K562 (cell line): ENCODE results near the gene GALT. TPM values are rescaled to one million over a fixed set of nuclear protein-coding genes. Genes with fewer than 3 reads are reported as not detected.

ENCODE experiments used
- CXXC5 ChIP-seq: fragments of 250-450 bp; sonication (Bioruptor Pico); IDR thresholded peaks from 2 replicates; pipeline ENCODE4 v1.8.0; 2022; ENCODE audit warnings: inconsistent platforms, mild to moderate bottlenecking, moderate library complexity
- KDM1A ChIP-seq, 2 experiments: fragments of 450-650 bp; IDR thresholded peaks; 2 replicates each; pipeline ENCODE4 v1.6.1; 2016; ENCODE audit warnings: mild to moderate bottlenecking in 2 of 2
- KLF13 ChIP-seq: fragments of 450-650 bp; IDR thresholded peaks from 2 replicates; pipeline ENCODE4 v1.6.1; 2016; ENCODE audit warnings: missing genetic modification characterization, low read depth, mild to moderate bottlenecking, missing compliant biosample characterization, moderate library complexity, borderline replicate concordance
- PTTG1 ChIP-seq: fragments of 450-650 bp; IDR thresholded peaks from 2 replicates; pipeline ENCODE4 v1.6.1; 2016; ENCODE audit warnings: low read depth, mild to moderate bottlenecking, missing genetic modification characterization, missing compliant biosample characterization
- SMAD2 ChIP-seq: fragments of 150-350 bp; IDR thresholded peaks from 2 replicates; pipeline ENCODE4 v1.6.1; 2014; ENCODE audit warnings: low read depth, mild to moderate bottlenecking, low read length
- THRAP3 ChIP-seq: fragments of 450-650 bp; IDR thresholded peaks from 2 replicates; pipeline ENCODE4 v1.6.1; 2016; ENCODE audit warnings: mild to moderate bottlenecking, inconsistent platforms, borderline replicate concordance
- XRCC4 ChIP-seq: IDR thresholded peaks from one replicate; pipeline ENCODE4 v1.6.1; 2011; ENCODE audit not compliant: insufficient read depth, insufficient read length; ENCODE audit errors: extremely low read depth
- ZBTB1 ChIP-seq: sonication (generic); formaldehyde crosslinking; IDR thresholded peaks from 2 replicates; pipeline ENCODE4 v1.8.1; 2023; ENCODE audit warnings: missing genetic modification reagents, low read depth, mild to moderate bottlenecking, borderline replicate concordance
- ZFX ChIP-seq: sonication (generic); formaldehyde crosslinking; IDR thresholded peaks from 2 replicates; pipeline ENCODE4 v1.8.0; 2022; ENCODE audit warnings: mild to moderate bottlenecking, missing genetic modification reagents, moderate library complexity
- polyA plus RNA-seq, 8 experiments: library from polyadenylated mRNA; depleted of rRNA in 4 of 8; stranded (reverse) in 5 of 8; unstranded in 3 of 8; fragments of >200 nt; fragmentation: Nextera tagmentation in 2 of 8; fragmentation: Illumina TruSeq in 1 of 8; extraction: Ambion mirVana in 2 of 8; extraction: Trizol in 1 of 8; gene quantifications; 2 replicates each; pipeline versions ENCODE4 v1.2.1 to v1.2.3, GENCODE V29; 2011 to 2014; ENCODE audit warnings: inconsistent platforms in 1 of 8, missing spikeins in 1 of 8
- total RNA-seq, 7 experiments: library from RNA; depleted of rRNA in 6 of 7; stranded (reverse); fragments of >200 nt in 6 of 7; fragmentation: Illumina TruSeq in 2 of 7; extraction: Trizol in 2 of 7; gene quantifications; 2 replicates each; pipeline versions ENCODE4 v1.2.1 to v1.2.3, GENCODE V29; 2011 to 2021; ENCODE audit warnings: low replicate concordance in 1 of 7
- TF ChIP-seq, protein P1 (sequence below): fragments of 250-450 bp; sonication (Bioruptor Pico); IDR thresholded peaks from 2 replicates; pipeline ENCODE4 v1.5.0; 2021
- TF ChIP-seq, protein P2 (sequence below): sonication (generic); formaldehyde crosslinking; IDR thresholded peaks from 2 replicates; pipeline ENCODE4 v1.8.1; 2022; ENCODE audit warnings: missing genetic modification reagents
- TF ChIP-seq, protein P3 (sequence below): fragments of 450-650 bp; conservative IDR thresholded peaks from 2 replicates; pipeline ENCODE4 v1.6.1; 2016; ENCODE audit warnings: missing genetic modification characterization, low read depth, mild to moderate bottlenecking, control low read depth, missing compliant biosample characterization
- TF ChIP-seq, protein P4 (sequence below): sonication (generic); formaldehyde crosslinking; IDR thresholded peaks from 2 replicates; pipeline ENCODE4 v1.5.0; 2020; ENCODE audit warnings: missing genetic modification reagents
- TF ChIP-seq, protein P5 (sequence below), 2 experiments: fragments of 450-650 bp; formaldehyde crosslinking in 1 of 2; IDR thresholded peaks; 2 replicates each; pipeline versions ENCODE4 v1.4.0 to v1.6.1; 2014 to 2020; ENCODE audit warnings: mild to moderate bottlenecking in 2 of 2, borderline replicate concordance in 1 of 2, low read depth in 1 of 2

Gene GALT
- total and polyA plus RNA-seq, 9 of the 15 experiments (the other 6 are each of a cell fraction or from before 2014, with no cell fraction given) = 7.3 to 29.2 (median 15.6) TPM

DNA sequence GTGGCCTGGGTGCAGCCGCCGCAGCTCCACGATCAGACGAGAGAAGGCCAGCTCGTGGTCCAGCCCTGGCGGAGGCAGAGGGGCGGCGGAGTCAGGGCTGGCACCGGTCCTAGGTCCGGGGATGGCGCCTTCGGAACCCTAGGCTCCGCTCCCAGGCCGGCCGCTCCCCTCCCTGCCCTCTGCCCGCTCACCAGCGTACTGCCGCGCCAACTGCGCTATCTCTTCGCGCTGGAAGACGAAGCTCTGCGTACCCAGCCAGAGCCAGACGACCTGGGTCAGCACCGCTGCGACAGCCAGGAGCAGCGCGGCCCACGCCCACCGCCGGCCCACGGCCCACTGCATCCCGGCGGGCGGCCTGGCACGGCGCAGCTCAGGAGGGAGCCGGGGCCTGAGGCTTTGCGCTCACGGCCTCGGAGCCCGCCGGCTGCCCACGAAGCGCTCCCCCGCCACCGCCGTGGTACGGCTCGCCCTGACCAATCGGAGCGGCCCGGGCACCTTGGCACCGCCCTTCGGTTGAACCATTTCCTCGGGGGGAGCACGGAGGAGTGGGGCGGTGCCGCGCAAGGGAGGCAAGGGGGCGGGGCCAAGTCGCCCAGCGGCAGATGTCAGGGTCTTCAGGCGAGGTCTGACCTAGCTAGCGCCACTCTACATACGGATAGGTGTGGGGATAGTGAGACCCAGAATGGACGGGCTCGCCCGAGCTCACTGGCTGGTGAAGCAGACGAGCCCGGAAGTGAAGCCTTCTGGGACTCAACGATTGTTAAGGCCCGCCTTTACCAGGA is 8.9 kb upstream of the GALT start, which contains the start of gene SIGMAR1 (continued):
- 0 out of 2 replicates have a peak, but pooled peaks have one; percentile 29 for TF ChIP-seq CXXC5
- no peak for TF ChIP-seq PTTG1 (tag)
- TF ChIP-seq ZBTB1 (CRISPR knock-in tag) = 0 out of 2 replicates have a peak, but pooled peaks have one; percentile 40
- 0 out of 2 replicates have a peak, but pooled peaks have one; percentile 30 for TF ChIP-seq KLF13
- TF ChIP-seq, protein P1, sequence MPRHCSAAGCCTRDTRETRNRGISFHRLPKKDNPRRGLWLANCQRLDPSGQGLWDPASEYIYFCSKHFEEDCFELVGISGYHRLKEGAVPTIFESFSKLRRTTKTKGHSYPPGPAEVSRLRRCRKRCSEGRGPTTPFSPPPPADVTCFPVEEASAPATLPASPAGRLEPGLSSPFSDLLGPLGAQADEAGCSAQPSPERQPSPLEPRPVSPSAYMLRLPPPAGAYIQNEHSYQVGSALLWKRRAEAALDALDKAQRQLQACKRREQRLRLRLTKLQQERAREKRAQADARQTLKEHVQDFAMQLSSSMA (CRISPR knock-in tag) = no peak
- TF ChIP-seq KDM1A (IDR thresholded peaks at IDR 0.05) = no peak
- TF ChIP-seq, protein P2, sequence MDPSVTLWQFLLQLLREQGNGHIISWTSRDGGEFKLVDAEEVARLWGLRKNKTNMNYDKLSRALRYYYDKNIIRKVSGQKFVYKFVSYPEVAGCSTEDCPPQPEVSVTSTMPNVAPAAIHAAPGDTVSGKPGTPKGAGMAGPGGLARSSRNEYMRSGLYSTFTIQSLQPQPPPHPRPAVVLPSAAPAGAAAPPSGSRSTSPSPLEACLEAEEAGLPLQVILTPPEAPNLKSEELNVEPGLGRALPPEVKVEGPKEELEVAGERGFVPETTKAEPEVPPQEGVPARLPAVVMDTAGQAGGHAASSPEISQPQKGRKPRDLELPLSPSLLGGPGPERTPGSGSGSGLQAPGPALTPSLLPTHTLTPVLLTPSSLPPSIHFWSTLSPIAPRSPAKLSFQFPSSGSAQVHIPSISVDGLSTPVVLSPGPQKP (CRISPR knock-in tag) = no peak
- no peak for TF ChIP-seq THRAP3
- TF ChIP-seq, protein P3, sequence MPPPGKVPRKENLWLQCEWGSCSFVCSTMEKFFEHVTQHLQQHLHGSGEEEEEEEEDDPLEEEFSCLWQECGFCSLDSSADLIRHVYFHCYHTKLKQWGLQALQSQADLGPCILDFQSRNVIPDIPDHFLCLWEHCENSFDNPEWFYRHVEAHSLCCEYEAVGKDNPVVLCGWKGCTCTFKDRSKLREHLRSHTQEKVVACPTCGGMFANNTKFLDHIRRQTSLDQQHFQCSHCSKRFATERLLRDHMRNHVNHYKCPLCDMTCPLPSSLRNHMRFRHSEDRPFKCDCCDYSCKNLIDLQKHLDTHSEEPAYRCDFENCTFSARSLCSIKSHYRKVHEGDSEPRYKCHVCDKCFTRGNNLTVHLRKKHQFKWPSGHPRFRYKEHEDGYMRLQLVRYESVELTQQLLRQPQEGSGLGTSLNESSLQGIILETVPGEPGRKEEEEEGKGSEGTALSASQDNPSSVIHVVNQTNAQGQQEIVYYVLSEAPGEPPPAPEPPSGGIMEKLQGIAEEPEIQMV (tag) = no peak
- TF ChIP-seq, protein P4, sequence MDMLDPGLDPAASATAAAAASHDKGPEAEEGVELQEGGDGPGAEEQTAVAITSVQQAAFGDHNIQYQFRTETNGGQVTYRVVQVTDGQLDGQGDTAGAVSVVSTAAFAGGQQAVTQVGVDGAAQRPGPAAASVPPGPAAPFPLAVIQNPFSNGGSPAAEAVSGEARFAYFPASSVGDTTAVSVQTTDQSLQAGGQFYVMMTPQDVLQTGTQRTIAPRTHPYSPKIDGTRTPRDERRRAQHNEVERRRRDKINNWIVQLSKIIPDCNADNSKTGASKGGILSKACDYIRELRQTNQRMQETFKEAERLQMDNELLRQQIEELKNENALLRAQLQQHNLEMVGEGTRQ (CRISPR knock-in tag) = peak; percentile 41
- TF ChIP-seq, protein P5, sequence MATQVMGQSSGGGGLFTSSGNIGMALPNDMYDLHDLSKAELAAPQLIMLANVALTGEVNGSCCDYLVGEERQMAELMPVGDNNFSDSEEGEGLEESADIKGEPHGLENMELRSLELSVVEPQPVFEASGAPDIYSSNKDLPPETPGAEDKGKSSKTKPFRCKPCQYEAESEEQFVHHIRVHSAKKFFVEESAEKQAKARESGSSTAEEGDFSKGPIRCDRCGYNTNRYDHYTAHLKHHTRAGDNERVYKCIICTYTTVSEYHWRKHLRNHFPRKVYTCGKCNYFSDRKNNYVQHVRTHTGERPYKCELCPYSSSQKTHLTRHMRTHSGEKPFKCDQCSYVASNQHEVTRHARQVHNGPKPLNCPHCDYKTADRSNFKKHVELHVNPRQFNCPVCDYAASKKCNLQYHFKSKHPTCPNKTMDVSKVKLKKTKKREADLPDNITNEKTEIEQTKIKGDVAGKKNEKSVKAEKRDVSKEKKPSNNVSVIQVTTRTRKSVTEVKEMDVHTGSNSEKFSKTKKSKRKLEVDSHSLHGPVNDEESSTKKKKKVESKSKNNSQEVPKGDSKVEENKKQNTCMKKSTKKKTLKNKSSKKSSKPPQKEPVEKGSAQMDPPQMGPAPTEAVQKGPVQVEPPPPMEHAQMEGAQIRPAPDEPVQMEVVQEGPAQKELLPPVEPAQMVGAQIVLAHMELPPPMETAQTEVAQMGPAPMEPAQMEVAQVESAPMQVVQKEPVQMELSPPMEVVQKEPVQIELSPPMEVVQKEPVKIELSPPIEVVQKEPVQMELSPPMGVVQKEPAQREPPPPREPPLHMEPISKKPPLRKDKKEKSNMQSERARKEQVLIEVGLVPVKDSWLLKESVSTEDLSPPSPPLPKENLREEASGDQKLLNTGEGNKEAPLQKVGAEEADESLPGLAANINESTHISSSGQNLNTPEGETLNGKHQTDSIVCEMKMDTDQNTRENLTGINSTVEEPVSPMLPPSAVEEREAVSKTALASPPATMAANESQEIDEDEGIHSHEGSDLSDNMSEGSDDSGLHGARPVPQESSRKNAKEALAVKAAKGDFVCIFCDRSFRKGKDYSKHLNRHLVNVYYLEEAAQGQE (IDR thresholded peaks at IDR 0.05; ENCODE audit: borderline replicate concordance) = no peak
- TF ChIP-seq, protein P5 (CRISPR knock-in tag; IDR thresholded peaks at IDR 0.05; ENCODE audit: low read depth) = no peak
- no peak for TF ChIP-seq XRCC4
- peak; percentile 51 for TF ChIP-seq ZFX (CRISPR knock-in tag)
- TF ChIP-seq SMAD2 = no peak
